Measurements from ENCODE around the gene MORC1. TPM values are rescaled to one million over a fixed set of nuclear protein-coding genes. Genes with fewer than 3 reads are reported as not detected.

MORC1 gene
- total RNA-seq, 1 experiment from 2014 or later: not detected

GRCh38 chr3:108940166-108940565, 177.8 kb downstream of the MORC1 start:
- Histone ChIP-seq H3K36me3 (ENCODE audit: control insufficient read depth, insufficient read depth, low read length) (no peaks in the 10 kb centered on the region), H3K4me1 (peaks cover 41% of the 10 kb centered on the region), H3K27me3 (replicated peaks; ENCODE audit: control insufficient read depth, insufficient read depth, low read length) (no peaks in the 10 kb centered on the region), H3K4me3 (ENCODE audit: low read depth, low read length) (no peak overlapping the region; the same call in 1 of the 2 replicates), H3K9me3 (no peaks in the 10 kb centered on the region)
- ChIA-PET POLR2A (interaction anchor here (0.6 kb wide), 2 partner anchors 25 to 351 kb away, joined by 3 read pairs; partner anchors contain the start of genes CIP2A and DZIP3), CTCF (interaction anchor here (0.6 kb wide), 1 partner anchor 79 kb away, joined by 3 read pairs; no protein-coding TSS in a partner anchor)
- intact Hi-C loops (cut with micrococcal nuclease; ENCODE audit: unreplicated experiment): loop anchor here (2.0 kb wide), 1 partner anchor 187 kb away; no protein-coding TSS in a partner anchor
- Mint-ChIP-seq H3K4me1 (ENCODE audit: low read depth, unreplicated experiment) (peaks cover 32% of the 10 kb centered on the region), H3K36me3 (ENCODE audit: insufficient read depth, unreplicated experiment) (no peaks in the 10 kb centered on the region), H3K4me3 (ENCODE audit: unreplicated experiment) (peak overlapping the region; percentile 53), H3K9me3 (ENCODE audit: unreplicated experiment) (no peaks in the 10 kb centered on the region), H3K27ac (ENCODE audit: unreplicated experiment) (peak overlapping the region; percentile 72), H3K27me3 (ENCODE audit: insufficient read depth, unreplicated experiment) (no peaks in the 10 kb centered on the region)
- no peak for TF ChIP-seq CTCF (IDR thresholded peaks at IDR 0.05; ENCODE audit: insufficient read depth in 1 of 2, low read depth in 1 of 2, low read length in 1 of 2, severe bottlenecking in 1 of 2, unreplicated experiment in 1 of 2)
- peak; percentile 40 to 48 for DNase-seq
- no TSS peak for BruUV-seq (replicated peaks)

GRCh38 chr3:108936924-108937689, 180.8 kb downstream of the MORC1 start:
- Mint-ChIP-seq H3K27ac (ENCODE audit: unreplicated experiment) (peak overlapping the region; percentile 53), H3K36me3 (ENCODE audit: insufficient read depth, unreplicated experiment) (no peaks in the 10 kb centered on the region), H3K27me3 (ENCODE audit: insufficient read depth, unreplicated experiment) (no peaks in the 10 kb centered on the region), H3K9me3 (ENCODE audit: unreplicated experiment) (no peaks in the 10 kb centered on the region), H3K4me3 (ENCODE audit: unreplicated experiment) (no peak overlapping the region), H3K4me1 (ENCODE audit: low read depth, unreplicated experiment) (peaks cover 19% of the 10 kb centered on the region)
- H3K27me3 ChIP-seq (replicated peaks; ENCODE audit: control insufficient read depth, insufficient read depth, low read length): no peaks in the 10 kb centered on the region
- no peaks in the 10 kb centered on the region for H3K9me3 ChIP-seq
- BruUV-seq (replicated peaks): no TSS peak
- POLR2A ChIA-PET: no interaction called here
- intact Hi-C loops (cut with micrococcal nuclease; ENCODE audit: unreplicated experiment): no loop called here
- no peak overlapping the region for H3K4me3 ChIP-seq (ENCODE audit: low read depth, low read length)
- H3K4me1 ChIP-seq: peaks cover 25% of the 10 kb centered on the region
- DNase-seq: no peak
- CTCF ChIA-PET: no interaction called here
- H3K36me3 ChIP-seq (ENCODE audit: control insufficient read depth, insufficient read depth, low read length): no peaks in the 10 kb centered on the region
- no peak for TF ChIP-seq CTCF (IDR thresholded peaks at IDR 0.05; ENCODE audit: insufficient read depth in 1 of 2, low read depth in 1 of 2, low read length in 1 of 2, severe bottlenecking in 1 of 2, unreplicated experiment in 1 of 2)

GRCh38 chr3:108931035-108931434, 186.9 kb downstream of the MORC1 start:
- CTCF ChIA-PET: no interaction called here
- no peak overlapping the region for H3K4me3 ChIP-seq (ENCODE audit: low read depth, low read length)
- H3K36me3 Mint-ChIP-seq (ENCODE audit: insufficient read depth, unreplicated experiment): no peaks in the 10 kb centered on the region

More at GRCh38 chr3:108931035-108931434, 186.9 kb downstream of the MORC1 start:
- DNase-seq: no peak
- H3K4me1 ChIP-seq: no peaks in the 10 kb centered on the region
- POLR2A ChIA-PET: interaction anchor here (0.5 kb wide), 1 partner anchor 16 kb away, joined by 3 read pairs; no protein-coding TSS in a partner anchor
- no peaks in the 10 kb centered on the region for H3K9me3 Mint-ChIP-seq (ENCODE audit: unreplicated experiment)
- intact Hi-C loops (cut with micrococcal nuclease; ENCODE audit: unreplicated experiment): no loop called here
- no peaks in the 10 kb centered on the region for H3K27me3 ChIP-seq (replicated peaks; ENCODE audit: control insufficient read depth, insufficient read depth, low read length)
- no peak overlapping the region for H3K27ac Mint-ChIP-seq (ENCODE audit: unreplicated experiment)
- H3K4me3 Mint-ChIP-seq (ENCODE audit: unreplicated experiment): no peak overlapping the region
- H3K9me3 ChIP-seq: 0 out of 2 replicates have a peak, but pooled peaks cover 3% of the 10 kb centered on the region
- H3K36me3 ChIP-seq (ENCODE audit: control insufficient read depth, insufficient read depth, low read length): no peaks in the 10 kb centered on the region
- H3K27me3 Mint-ChIP-seq (ENCODE audit: insufficient read depth, unreplicated experiment): no peaks in the 10 kb centered on the region
- BruUV-seq (replicated peaks): no TSS peak
- no peak for TF ChIP-seq CTCF (IDR thresholded peaks at IDR 0.05; ENCODE audit: insufficient read depth in 1 of 2, low read depth in 1 of 2, low read length in 1 of 2, severe bottlenecking in 1 of 2, unreplicated experiment in 1 of 2)
- no peaks in the 10 kb centered on the region for H3K4me1 Mint-ChIP-seq (ENCODE audit: low read depth, unreplicated experiment)
